Right cardiac atrium (tissue), 5 donors: ENCODE results near the gene DCTN2. TPM values are rescaled to one million over a fixed set of nuclear protein-coding genes. Genes with fewer than 3 reads are reported as not detected.

Experiments used
- ATAC-seq, 2 donors: fragments of 200-7000 bp; cut with Tn5 transposase; one replicate each; pipeline versions ENCODE4 v1.8.0 to v1.9.1; 2020; ENCODE audit warnings: moderate library complexity in 2 of 2, mild to moderate bottlenecking in 1 of 2
- DNase-seq, 3 donors: peaks; one replicate each; pipeline ENCODE4 v3.0.0-alpha.2; 2020
- H3K27ac ChIP-seq: one replicate; pipeline ENCODE4 v1.5.1; 2013; ENCODE audit warnings: mild to moderate bottlenecking, low read length, control low read depth, moderate library complexity
- H3K27me3 ChIP-seq: one replicate; pipeline ENCODE4 v1.6.1; 2013; ENCODE audit not compliant: control insufficient read depth, insufficient read depth
- H3K4me1 ChIP-seq: one replicate; pipeline ENCODE4 v1.6.1; 2013; ENCODE audit warnings: low read length; ENCODE audit not compliant: control insufficient read depth, insufficient read depth
- H3K4me3 ChIP-seq: one replicate; pipeline ENCODE4 v1.5.1; 2013; ENCODE audit warnings: low read length, control low read depth
- H3K9me3 ChIP-seq: one replicate; pipeline ENCODE4 v1.6.1; 2013; ENCODE audit warnings: low read length; ENCODE audit not compliant: control insufficient read depth
- WGBS: extraction: QIAGEN DNeasy Blood & Tissue Kit; methylation state at CpG from one replicate; pipeline ENCODE4 v1.1.7; 2013; 5-methylcytosine and 5-hydroxymethylcytosine counted together
- intact Hi-C, 4 donors: fragments of 100-400 bp; cut with DNase I; formaldehyde crosslinking; loops; one replicate each; pipeline versions ENCODE4 v1.11.0 to v1.14.0; 2022 to 2023
- polyA plus RNA-seq: library from polyadenylated mRNA; stranded (reverse); fragments of 200-250 nt; gene quantifications from one replicate; pipeline ENCODE4 v1.2.3, GENCODE V29; 2013
- total RNA-seq, 4 donors: library from RNA; stranded (reverse); fragmentation: NEBNext Ultra II Directional; extraction: Animal tissue kit (Norgen Biotek cat#: 25700); gene quantifications; one replicate each; pipeline ENCODE4 v1.2.1, GENCODE V29; 2021
- donor health status: healthy with polysubstance abuse.
- donor health status: DM: no; HTN: yes; CAD: no.
- donor health status: DM: no; HTN: no; CAD: no.
- donor health status: DM: no; HTN: yes; CAD: no; lungs with severe emphysema.
- donor health status: DM: yes; HTN: yes; CAD: no.

The DCTN2 gene
- total and polyA plus RNA-seq, 5 donors = 88.6 to 99.2 (median 89.5) TPM

DNA sequence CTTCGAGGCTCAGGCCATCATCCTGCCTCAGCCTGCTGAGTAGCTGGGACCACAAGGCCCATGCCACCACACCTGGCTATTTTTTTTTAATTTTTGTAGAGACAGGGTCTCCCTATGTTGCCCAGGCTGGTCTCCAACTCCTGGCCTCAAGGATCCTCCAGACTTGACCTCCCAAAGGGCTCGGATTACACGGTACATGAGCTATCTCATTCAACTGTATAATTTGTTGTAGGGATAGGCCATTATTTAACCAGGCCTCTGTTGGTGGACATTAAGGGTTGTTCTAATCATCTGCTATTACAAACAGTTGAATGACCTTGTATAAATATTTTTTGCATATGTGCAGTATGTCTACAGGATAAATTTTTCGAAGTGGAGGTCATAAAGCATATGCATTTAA lies 11.9 kb upstream of the DCTN2 start:
- ATAC-seq = no peak

DNA sequence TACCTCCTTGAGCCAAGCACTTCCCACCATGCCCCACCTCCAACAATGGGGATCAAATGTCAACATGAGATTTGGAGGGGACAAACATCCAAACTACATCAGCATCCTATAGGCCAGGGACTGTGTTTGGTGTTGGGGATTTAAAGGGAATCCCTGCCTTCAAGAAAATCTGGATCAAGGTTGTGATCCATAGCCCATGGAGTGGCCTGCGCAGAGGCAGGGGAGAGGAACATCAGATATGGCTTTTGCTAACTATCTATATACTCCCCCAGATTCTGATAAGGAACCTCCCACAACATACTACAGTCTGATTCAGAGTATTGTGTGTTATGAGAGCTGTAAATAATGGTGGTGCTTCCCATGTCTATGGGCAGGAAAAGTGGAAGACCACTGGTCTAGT lies 7.9 kb upstream of the DCTN2 start:
- H3K9me3 ChIP-seq = no peaks in the 10 kb centered on the region
- H3K27me3 ChIP-seq = no peaks in the 10 kb centered on the region
- DNase-seq (no peak), ATAC-seq (no peak)
- no peak overlapping the region for H3K4me3 ChIP-seq
- WGBS = 98% methylated on average over 1 of the region's 1 CpG
- H3K27ac ChIP-seq = no peak overlapping the region
- H3K4me1 ChIP-seq = no peaks in the 10 kb centered on the region
- intact Hi-C loops = no loop called here

More for the DNA sequence above, 11.9 kb upstream of the DCTN2 start:
- no peak for DNase-seq
- Histone ChIP-seq H3K4me3 (no peak overlapping the region), H3K27ac (no peak overlapping the region), H3K9me3 (no peaks in the 10 kb centered on the region), H3K4me1 (no peaks in the 10 kb centered on the region), H3K27me3 (no peaks in the 10 kb centered on the region)
- intact Hi-C loops = no loop called here
- WGBS = 83% methylated on average over 4 of the region's 4 CpGs

DNA sequence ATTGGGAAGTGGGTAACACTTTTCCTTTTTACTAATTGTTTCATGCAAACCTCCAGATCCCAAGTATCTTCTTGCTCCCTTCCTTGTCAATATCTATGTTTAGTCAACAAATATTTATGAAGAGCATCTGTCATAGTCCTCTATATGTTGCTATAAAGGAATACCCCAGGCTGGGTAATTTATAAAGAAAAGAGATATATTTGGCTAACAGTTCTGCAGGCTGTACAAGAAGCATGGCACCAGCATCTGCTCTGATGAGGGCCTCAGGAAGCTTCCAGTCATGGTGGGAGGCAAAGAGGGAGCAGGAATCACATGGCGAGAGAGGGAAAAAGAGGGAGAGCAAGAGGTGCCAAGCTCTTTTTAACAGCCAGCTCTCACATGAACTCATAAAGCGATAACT lies 7.5 kb upstream of the DCTN2 start:
- Histone ChIP-seq H3K27ac (no peak overlapping the region), H3K9me3 (no peaks in the 10 kb centered on the region), H3K4me3 (no peak overlapping the region), H3K27me3 (no peaks in the 10 kb centered on the region), H3K4me1 (no peaks in the 10 kb centered on the region)
- intact Hi-C loops = no loop called here
- 82% methylated on average over 2 of the region's 2 CpGs for WGBS
- DNase-seq (no peak), ATAC-seq (no peak)

DNA sequence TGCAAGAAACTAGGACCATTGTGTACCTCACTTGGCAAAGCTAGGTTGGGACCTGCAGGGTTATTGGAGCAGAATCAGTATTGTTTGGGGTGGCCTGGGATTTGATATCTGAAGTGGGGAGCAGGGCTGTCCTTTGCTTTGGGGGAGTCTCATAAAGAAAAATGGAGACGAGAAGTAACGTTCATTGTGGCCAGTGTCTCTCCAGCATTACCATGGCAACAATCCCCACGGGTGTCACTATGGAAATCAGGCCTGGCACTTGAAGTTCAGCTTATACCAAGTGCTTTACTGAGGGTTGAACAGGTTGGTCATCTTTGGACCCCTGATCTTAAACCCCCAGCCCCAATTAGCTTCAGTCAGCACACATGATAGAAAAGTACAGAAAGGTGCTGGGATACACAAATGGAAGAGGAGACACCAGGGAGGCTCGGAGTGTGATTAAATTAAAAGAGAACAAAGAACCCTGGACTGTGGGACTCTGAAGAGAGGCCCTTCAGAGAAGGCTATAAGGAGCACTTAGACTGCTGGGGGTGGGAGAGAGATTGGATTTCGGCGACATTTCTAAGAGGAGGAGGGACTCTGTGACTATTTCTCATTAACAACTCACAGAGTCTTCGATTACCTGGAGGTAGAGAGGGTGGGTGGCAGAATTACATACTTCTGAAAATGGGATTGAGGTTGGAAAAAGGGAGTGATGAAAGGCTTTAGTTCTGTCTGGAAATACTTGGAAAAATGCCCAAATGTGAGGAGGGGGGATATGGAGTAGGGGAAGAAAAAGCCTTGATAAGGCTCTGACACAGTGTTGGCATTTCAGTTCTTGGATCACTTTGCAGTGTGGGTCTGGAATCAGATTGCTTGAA lies 6.6 kb upstream of the DCTN2 start:
- no peak for DNase-seq
- no peaks in the 10 kb centered on the region for H3K4me1 ChIP-seq
- 49% methylated on average over 7 of the region's 7 CpGs for WGBS
- H3K9me3 ChIP-seq = no peaks in the 10 kb centered on the region
- no peaks in the 10 kb centered on the region for H3K27me3 ChIP-seq
- no peak overlapping the region for H3K4me3 ChIP-seq
- intact Hi-C loops = no loop called here
- ATAC-seq = no peak
- no peak overlapping the region for H3K27ac ChIP-seq

DNA sequence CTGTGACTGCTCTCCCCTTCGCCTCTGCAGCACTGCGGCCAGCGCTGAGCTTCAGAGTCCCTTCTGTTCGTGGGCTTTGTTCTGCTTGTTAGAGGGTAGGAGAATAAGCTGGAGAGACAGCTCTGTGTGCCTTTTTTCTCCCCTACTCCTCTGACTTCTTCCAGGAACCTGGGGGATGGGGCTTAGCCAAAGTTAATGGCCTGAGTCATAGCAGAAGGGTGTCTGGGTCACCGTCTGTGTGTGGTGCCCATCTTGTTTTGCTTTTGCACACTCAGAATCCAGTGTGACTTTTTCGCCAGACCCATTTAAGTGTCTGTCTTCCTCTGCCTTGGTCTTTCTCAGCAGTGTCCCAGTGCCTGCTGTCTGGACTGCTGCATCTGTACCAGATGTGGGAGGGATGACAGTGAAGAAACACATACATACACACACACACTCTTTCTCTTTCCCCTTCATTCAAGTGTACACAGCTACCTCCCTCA lies 5.9 kb upstream of the DCTN2 start:
- Histone ChIP-seq H3K9me3 (no peaks in the 10 kb centered on the region), H3K4me3 (no peak overlapping the region), H3K4me1 (no peaks in the 10 kb centered on the region), H3K27me3 (no peaks in the 10 kb centered on the region), H3K27ac (no peak overlapping the region)
- intact Hi-C loops = no loop called here
- ATAC-seq (no peak), DNase-seq (no peak)
- 52% methylated on average over 6 of the region's 6 CpGs for WGBS

DNA sequence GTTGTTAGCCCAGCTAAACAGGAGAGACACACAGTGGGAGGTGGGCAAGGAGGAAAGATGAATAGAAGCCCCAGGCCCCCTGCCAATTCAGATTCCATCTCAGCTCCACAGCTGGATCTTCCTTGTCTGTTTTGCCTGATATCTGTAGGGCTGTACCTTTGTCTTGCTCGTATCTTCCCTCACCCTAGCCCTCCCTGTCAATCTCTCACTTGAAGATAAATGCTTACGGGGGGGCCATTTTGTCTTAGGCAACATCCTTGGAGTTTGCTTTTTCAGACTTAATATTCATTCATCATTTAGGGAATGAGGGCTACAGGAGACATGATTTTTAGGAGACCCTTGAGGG lies 5.3 kb upstream of the DCTN2 start:
- Histone ChIP-seq H3K4me3 (no peak overlapping the region), H3K27me3 (no peaks in the 10 kb centered on the region), H3K9me3 (no peaks in the 10 kb centered on the region), H3K27ac (no peak overlapping the region), H3K4me1 (no peaks in the 10 kb centered on the region)
- 59% methylated on average over 2 of the region's 2 CpGs for WGBS
- intact Hi-C loops = no loop called here
- ATAC-seq (no peak), DNase-seq (no peak)

DNA sequence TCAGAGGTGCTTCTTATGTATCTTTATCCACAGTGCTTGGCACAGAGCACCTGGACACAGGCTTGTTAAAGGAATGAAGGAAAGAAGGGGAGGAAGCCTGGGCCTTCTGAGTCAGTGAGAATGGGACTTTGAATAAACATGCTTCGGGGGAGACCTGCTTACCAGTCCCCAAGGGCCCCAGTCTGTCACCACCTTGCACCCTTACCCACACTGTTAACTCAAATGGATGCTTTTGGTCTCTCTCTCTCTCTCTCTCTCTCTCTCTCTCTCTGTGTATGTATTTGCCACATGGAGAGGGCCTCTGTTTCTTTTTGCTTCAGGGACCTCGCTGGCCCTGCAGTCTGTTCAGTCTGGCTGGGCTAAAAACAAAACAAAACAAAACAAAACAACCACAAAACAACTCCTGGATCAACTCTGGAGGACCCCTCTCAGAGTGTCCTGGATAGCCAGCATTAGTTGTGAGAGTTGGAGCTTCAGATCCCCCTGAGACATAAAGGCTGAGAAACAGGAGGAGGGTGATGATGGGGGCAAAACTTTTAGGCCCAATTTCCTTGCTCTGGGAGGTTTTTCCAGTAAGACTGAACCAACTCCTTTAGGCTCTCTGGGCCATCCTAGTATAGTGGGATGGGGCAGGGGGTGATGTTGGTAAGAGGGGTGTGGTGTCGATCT lies 4.8 kb upstream of the DCTN2 start:
- Histone ChIP-seq H3K9me3 (no peaks in the 10 kb centered on the region), H3K4me3 (no peak overlapping the region), H3K27ac (no peak overlapping the region), H3K4me1 (no peaks in the 10 kb centered on the region), H3K27me3 (no peaks in the 10 kb centered on the region)
- no peak for ATAC-seq
- intact Hi-C loops = no loop called here
- 86% methylated on average over 3 of the region's 3 CpGs for WGBS
- DNase-seq = no peak

DNA sequence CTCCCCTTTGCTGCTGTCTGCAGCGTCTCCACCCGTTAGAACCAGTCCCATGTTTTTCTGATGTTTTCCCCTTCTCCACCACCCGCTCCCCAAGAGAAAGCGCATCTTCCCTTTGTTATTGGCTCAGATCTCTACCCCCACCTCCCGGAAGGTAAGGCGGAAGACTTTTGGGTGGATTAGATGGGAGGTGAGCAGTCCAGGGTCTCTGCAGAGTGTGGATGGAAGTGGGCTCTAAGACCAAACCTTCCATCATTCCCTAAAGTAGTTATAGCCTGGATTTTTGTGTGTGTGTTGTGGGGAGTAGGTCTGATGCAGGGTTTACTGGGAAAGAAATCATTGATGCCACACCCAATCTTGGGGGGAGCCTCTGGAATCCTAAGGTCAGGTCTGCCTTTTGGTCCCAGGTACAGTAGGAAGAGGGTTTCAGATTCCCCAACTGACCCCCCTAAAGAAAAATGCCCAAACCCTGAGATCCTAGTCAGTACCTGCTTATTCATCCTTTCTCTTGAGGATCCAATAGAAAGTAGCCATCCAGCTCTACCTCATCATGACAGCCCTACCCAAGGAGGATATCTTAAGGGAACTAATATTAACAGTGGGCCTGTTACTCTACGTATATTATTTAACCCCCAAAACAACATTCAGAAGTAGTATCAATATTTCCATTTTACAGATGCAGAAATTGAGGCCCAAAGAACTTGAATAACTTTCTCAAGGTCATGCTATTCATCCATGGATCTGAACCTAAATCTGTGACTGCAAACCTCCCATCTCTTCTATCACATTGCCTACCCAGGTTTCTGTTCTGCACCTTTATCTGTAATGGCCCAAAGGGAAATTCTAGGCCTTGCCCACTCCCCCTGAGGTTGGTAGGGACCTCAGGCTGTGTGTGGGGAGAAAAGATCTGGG lies 3.9 kb upstream of the DCTN2 start:
- Histone ChIP-seq H3K4me1 (peaks cover 4% of the 10 kb centered on the region), H3K27me3 (no peaks in the 10 kb centered on the region), H3K27ac (no peak overlapping the region), H3K4me3 (no peak overlapping the region), H3K9me3 (no peaks in the 10 kb centered on the region)
- DNase-seq (no peak), ATAC-seq (no peak)
- WGBS = 57% methylated on average over 7 of the region's 7 CpGs
- intact Hi-C loops = no loop called here

DNA sequence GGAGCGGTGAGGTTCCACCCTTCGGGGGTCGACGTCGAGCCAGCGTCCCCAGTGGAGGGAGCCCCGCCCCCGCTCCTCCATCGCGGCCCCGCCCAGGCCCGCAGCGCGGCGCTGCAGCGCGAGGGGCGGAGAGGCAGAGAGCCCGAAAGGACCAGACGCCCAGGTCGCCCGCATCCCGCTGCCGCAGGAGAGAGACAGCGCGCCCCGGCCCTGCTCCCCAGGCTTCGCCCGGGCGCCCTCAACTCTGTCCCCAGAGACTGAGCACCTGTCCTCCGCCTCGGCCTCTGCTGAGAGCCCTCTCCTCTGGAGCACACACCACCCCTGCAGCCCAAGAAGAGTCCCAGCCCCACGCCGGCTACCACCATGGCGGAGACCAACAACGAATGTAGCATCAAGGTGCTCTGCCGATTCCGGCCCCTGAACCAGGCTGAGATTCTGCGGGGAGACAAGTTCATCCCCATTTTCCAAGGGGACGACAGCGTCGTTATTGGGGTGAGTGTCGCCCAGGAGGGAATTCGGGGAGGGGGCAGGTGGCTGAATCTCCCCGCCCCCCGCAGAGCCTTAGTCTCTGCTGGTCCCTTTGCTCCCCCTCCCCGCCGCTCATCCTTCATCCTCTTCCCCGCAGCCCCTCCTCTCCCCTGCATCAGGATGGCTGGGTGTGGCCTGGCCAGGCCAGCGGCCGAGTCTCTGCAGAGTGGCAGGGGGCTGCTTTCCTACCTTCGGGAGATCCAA lies 3.1 kb upstream of the DCTN2 start, which contains the start of gene KIF5A:
Gene KIF5A (plus strand): TSS at position 136 of the 732 bp plus-strand sequence. CDS start 228 bp downstream, at position 364.
- peak in 2 of 3 donors; percentile 61 to 62 for DNase-seq
- Histone ChIP-seq H3K4me1 (peaks cover 7% of the 10 kb centered on the region), H3K4me3 (peak within 1 kb of the TSS; percentile 47), H3K9me3 (no peaks in the 10 kb centered on the region), H3K27me3 (no peaks in the 10 kb centered on the region), H3K27ac (no peak within 1 kb of the TSS)
- 4% methylated on average over 52 of the region's 52 CpGs for WGBS
- ATAC-seq = no peak
- intact Hi-C loops = no loop called here

DNA sequence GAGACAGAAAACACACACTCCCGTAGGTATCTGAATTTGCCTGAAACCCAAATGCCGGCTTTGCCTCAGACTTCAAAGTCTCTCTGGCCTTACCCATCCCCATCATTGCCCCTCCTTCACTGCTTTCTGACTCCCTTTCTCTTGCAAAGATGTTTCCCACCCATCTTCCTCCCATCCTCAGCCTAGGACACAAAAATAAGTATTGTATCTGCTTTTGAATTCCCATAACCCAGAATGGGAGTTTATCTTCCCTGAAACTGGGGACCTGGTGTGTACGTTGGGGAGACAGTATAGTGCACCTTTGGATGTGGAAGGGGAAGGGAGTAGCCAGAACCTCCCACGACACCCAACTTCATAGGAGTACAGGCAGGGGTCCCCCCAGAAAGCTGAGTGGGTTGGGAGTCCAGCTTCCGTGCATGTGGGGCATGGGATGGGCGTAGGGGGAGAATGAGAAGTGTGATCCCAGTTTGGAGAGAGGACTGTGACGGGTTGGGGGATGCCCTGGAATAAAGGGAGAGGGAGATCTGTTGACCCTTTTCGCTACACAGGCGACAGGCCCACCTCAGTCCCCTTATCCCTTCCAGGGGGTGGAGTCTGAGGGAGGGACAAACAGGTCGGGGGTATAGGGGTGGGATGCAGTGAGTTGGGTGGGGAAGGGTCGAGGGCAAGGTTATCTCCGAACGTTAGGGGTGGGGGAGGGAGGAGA lies 2.4 kb upstream of the DCTN2 start:
- Histone ChIP-seq H3K4me1 (peaks cover 7% of the 10 kb centered on the region), H3K27me3 (no peaks in the 10 kb centered on the region), H3K27ac (no peak overlapping the region), H3K9me3 (no peaks in the 10 kb centered on the region), H3K4me3 (peak overlapping the region; percentile 47)
- WGBS = 35% methylated on average over 13 of the region's 13 CpGs
- DNase-seq (no peak), ATAC-seq (no peak)
- intact Hi-C loops = no loop called here
